A549 (cell line): ENCODE results near the gene CHPF2.

ENCODE experiments used
- KDM1A ChIP-seq: fragments of 200-600 bp; sonication (generic); IDR thresholded peaks from 2 replicates; pipeline ENCODE4 v1.6.1; 2016; ENCODE audit warnings: low read depth, mild to moderate bottlenecking
- MYC ChIP-seq: IDR thresholded peaks from 2 replicates; pipeline ENCODE4 v1.6.1; 2012; ENCODE audit warnings: mild to moderate bottlenecking, inconsistent platforms, low read length, improper control_type of control experiment, borderline replicate concordance
- NFE2L2 ChIP-seq: fragments of 150-350 bp; conservative IDR thresholded peaks from 2 replicates; pipeline ENCODE4 v1.6.1; 2014; ENCODE audit warnings: low read length
- NR3C1 ChIP-seq: fragments of >200 bp; sonication (Bioruptor Twin); formaldehyde crosslinking; IDR thresholded peaks from 3 replicates; pipeline ENCODE4 v1.6.1; 2017
- POLR2A ChIP-seq: IDR thresholded peaks from 2 replicates; pipeline ENCODE4 v1.6.1; 2012; ENCODE audit warnings: mild to moderate bottlenecking, low read length
- REST ChIP-seq: fragments of 200-600 bp; sonication (generic); IDR thresholded peaks from 2 replicates; pipeline ENCODE4 v1.6.1; 2016; ENCODE audit warnings: antibody characterized with exemption, mild to moderate bottlenecking, moderate library complexity
- RFX5 ChIP-seq: fragments of 450-650 bp; IDR thresholded peaks from 2 replicates; pipeline ENCODE4 v1.7.1; 2014; ENCODE audit warnings: antibody characterized with exemption, mild to moderate bottlenecking, moderate library complexity
- USF2 ChIP-seq: fragments of 450-650 bp; IDR thresholded peaks from 2 replicates; pipeline ENCODE4 v1.6.1; 2014; ENCODE audit warnings: antibody characterized with exemption
- TF ChIP-seq, protein P1 (sequence below): fragments of >200 bp; sonication (Bioruptor Twin); formaldehyde crosslinking; IDR thresholded peaks from 3 replicates; pipeline ENCODE4 v1.5.1; 2016
- TF ChIP-seq, protein P2 (sequence below): fragments of 250-450 bp; sonication (Bioruptor Pico); IDR thresholded peaks from 2 replicates; pipeline ENCODE4 v1.5.0; 2021; ENCODE audit warnings: mild to moderate bottlenecking, moderate library complexity, borderline replicate concordance

GRCh38 chr7:151238924-151239836 lies 6.9 kb downstream of the CHPF2 start:
- TF ChIP-seq RFX5 (no peak), POLR2A (no peak), USF2 (no peak), REST (no peak), NR3C1 (no peak), KDM1A (no peak), MYC (no peak), NFE2L2 (no peak)
- TF ChIP-seq, protein P1, sequence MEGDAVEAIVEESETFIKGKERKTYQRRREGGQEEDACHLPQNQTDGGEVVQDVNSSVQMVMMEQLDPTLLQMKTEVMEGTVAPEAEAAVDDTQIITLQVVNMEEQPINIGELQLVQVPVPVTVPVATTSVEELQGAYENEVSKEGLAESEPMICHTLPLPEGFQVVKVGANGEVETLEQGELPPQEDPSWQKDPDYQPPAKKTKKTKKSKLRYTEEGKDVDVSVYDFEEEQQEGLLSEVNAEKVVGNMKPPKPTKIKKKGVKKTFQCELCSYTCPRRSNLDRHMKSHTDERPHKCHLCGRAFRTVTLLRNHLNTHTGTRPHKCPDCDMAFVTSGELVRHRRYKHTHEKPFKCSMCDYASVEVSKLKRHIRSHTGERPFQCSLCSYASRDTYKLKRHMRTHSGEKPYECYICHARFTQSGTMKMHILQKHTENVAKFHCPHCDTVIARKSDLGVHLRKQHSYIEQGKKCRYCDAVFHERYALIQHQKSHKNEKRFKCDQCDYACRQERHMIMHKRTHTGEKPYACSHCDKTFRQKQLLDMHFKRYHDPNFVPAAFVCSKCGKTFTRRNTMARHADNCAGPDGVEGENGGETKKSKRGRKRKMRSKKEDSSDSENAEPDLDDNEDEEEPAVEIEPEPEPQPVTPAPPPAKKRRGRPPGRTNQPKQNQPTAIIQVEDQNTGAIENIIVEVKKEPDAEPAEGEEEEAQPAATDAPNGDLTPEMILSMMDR, result no peak
- TF ChIP-seq, protein P2, sequence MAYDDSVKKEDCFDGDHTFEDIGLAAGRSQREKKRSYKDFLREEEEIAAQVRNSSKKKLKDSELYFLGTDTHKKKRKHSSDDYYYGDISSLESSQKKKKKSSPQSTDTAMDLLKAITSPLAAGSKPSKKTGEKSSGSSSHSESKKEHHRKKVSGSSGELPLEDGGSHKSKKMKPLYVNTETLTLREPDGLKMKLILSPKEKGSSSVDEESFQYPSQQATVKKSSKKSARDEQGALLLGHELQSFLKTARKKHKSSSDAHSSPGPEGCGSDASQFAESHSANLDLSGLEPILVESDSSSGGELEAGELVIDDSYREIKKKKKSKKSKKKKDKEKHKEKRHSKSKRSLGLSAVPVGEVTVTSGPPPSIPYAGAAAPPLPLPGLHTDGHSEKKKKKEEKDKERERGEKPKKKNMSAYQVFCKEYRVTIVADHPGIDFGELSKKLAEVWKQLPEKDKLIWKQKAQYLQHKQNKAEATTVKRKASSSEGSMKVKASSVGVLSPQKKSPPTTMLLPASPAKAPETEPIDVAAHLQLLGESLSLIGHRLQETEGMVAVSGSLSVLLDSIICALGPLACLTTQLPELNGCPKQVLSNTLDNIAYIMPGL, result no peak
